ENCODE data around the gene EMD. TPM values are rescaled to one million over a fixed set of nuclear protein-coding genes. Genes with fewer than 3 reads are reported as not detected.

The EMD gene
- total and polyA plus RNA-seq, 2 of the 13 experiments (the other 11 are each of a cell fraction or from before 2014, with no cell fraction given), result 14.5 to 14.9 TPM

GRCh38 chrX:154358829-154359228, 20.3 kb upstream of the EMD start (continued):
- peak; percentile 28; the same call in 1 of the 2 replicates for TF ChIP-seq ZNF770 (CRISPR knock-in tag; IDR thresholded peaks at IDR 0.05)
- TF ChIP-seq NR2F6 (IDR thresholded peaks at IDR 0.05), result peak; percentile 88
- TF ChIP-seq NR2F6 (CRISPR knock-in tag; IDR thresholded peaks at IDR 0.05), result peak; percentile 87
- TF ChIP-seq HDAC1 (CRISPR knock-in tag; IDR thresholded peaks at IDR 0.05), result peak; percentile 49; the same call in 1 of the 2 replicates
- no peak for TF ChIP-seq ZNF790 (CRISPR knock-in tag; IDR thresholded peaks at IDR 0.05; ENCODE audit: borderline replicate concordance)
- TF ChIP-seq ZNF619 (CRISPR knock-in tag; IDR thresholded peaks at IDR 0.05), result no peak
- TF ChIP-seq REL (CRISPR knock-in tag; conservative IDR thresholded peaks at IDR 0.05), result no peak
- TF ChIP-seq KDM6A (CRISPR knock-in tag; IDR thresholded peaks at IDR 0.05; ENCODE audit: low read depth), result 0 out of 2 replicates have a peak, but pooled peaks have one; percentile 34
- peak; percentile 37; the same call in 1 of the 2 replicates for TF ChIP-seq ZNF629 (CRISPR knock-in tag; conservative IDR thresholded peaks at IDR 0.05)
- no peak for TF ChIP-seq ZNF232 (CRISPR knock-in tag; IDR thresholded peaks at IDR 0.05; ENCODE audit: borderline replicate concordance)
- TF ChIP-seq RXRB (CRISPR knock-in tag; IDR thresholded peaks at IDR 0.05; ENCODE audit: borderline replicate concordance), result peak; percentile 50; the same call in 1 of the 2 replicates
- TF ChIP-seq SATB2 (CRISPR knock-in tag; IDR thresholded peaks at IDR 0.05), result no peak
- no peak for TF ChIP-seq CEBPB (IDR thresholded peaks at IDR 0.05; ENCODE audit: borderline replicate concordance, low read depth, low read length)
